Posterior vena cava (tissue), 2 donors: ENCODE data around the gene KREMEN1. TPM values are rescaled to one million over a fixed set of nuclear protein-coding genes. Genes with fewer than 3 reads are reported as not detected.

Experiments
- DNase-seq: peaks from one replicate; pipeline ENCODE4 v3.0.0-alpha.2; 2020; ENCODE audit warnings: low spot score
- intact Hi-C, 2 donors: fragments of 100-400 bp; cut with DNase I; formaldehyde crosslinking; loops; one replicate each; pipeline versions ENCODE4 v1.14.1 to v1.14.2; 2022 to 2023
- total RNA-seq, 2 donors: library from RNA; stranded (reverse); fragmentation: NEBNext Ultra II Directional; extraction: Animal tissue kit (Norgen Biotek cat#: 25700); gene quantifications; one replicate each; pipeline ENCODE4 v1.2.1, GENCODE V29; 2021
- donor health status: DM: yes; HTN: yes; CAD: no.
- donor health status: DM: yes; HTN: yes; CAD: no.

Gene KREMEN1
- total RNA-seq, 2 donors from 2014 or later = 13.7 to 22.2 TPM

- no peak for DNase-seq
- intact Hi-C loops = no loop called here
These were observed 121.3 kb downstream of the KREMEN1 start for GRCh38 chr22:29194184-29194583.

- peak; percentile 66 for DNase-seq
- intact Hi-C loops = no loop called here
These were observed 122.5 kb downstream of the KREMEN1 start for GRCh38 chr22:29195118-29195963.

- peak; percentile 67 for DNase-seq
- intact Hi-C loops = no loop called here
These were observed 123.3 kb downstream of the KREMEN1 start for GRCh38 chr22:29195964-29196666.

GRCh38 chr22:29197096-29197495 is 124.3 kb downstream of the KREMEN1 start:
- intact Hi-C loops = no loop called here

GRCh38 chr22:29198240-29198639 is 125.4 kb downstream of the KREMEN1 start:
- intact Hi-C loops = no loop called here
- DNase-seq = no peak

More at GRCh38 chr22:29197096-29197495, 124.3 kb downstream of the KREMEN1 start:
- no peak for DNase-seq

GRCh38 chr22:29199702-29200400 is 127.0 kb downstream of the KREMEN1 start:
- DNase-seq = peak; percentile 37
- intact Hi-C loops = no loop called here

- intact Hi-C loops = no loop called here
- DNase-seq = peak; percentile 43
These were observed 128.1 kb downstream of the KREMEN1 start for GRCh38 chr22:29200901-29201300.

GRCh38 chr22:29201782-29202181 is 128.9 kb downstream of the KREMEN1 start:
- intact Hi-C loops = no loop called here
- DNase-seq = no peak

GRCh38 chr22:29202212-29203192 is 129.7 kb downstream of the KREMEN1 start:
- intact Hi-C loops = no loop called here
- DNase-seq = peak; percentile 88

GRCh38 chr22:29203488-29204454 is 130.9 kb downstream of the KREMEN1 start:
- no peak for DNase-seq
- intact Hi-C loops = no loop called here

GRCh38 chr22:29204455-29205183 is 131.8 kb downstream of the KREMEN1 start:
- no peak for DNase-seq
- intact Hi-C loops = no loop called here

GRCh38 chr22:29205252-29205593 is 132.4 kb downstream of the KREMEN1 start:
- DNase-seq = no peak
- intact Hi-C loops = no loop called here

- intact Hi-C loops = no loop called here
- DNase-seq = no peak
These were observed 132.9 kb downstream of the KREMEN1 start, which contains the start of gene EMID1 for GRCh38 chr22:29205594-29206371. TSS of gene EMID1 (plus strand) at chr22:29205896. CDS start at chr22:29206039, 143 bp downstream.

- no peak for DNase-seq
- intact Hi-C loops = no loop called here
These were observed 133.8 kb downstream of the KREMEN1 start for GRCh38 chr22:29206372-29207242.

- no peak for DNase-seq
- intact Hi-C loops = no loop called here
These were observed 134.4 kb downstream of the KREMEN1 start for GRCh38 chr22:29207243-29207550.
